MM.1S (cell line): ENCODE results near the gene ELL.

ENCODE experiments used
- CTCF ChIP-seq: fragments of 300-600 bp; sonication (generic); IDR thresholded peaks from 2 replicates; pipeline ENCODE4 v1.5.1; 2016; ENCODE audit warnings: antibody characterized with exemption, low read length, mixed read lengths
- EZH2 ChIP-seq: fragments of 300-600 bp; sonication (generic); optimal IDR thresholded peaks from 2 replicates; pipeline ENCODE3; 2017; ENCODE audit warnings: low read depth, mild to moderate bottlenecking, antibody characterized with exemption, low read length, mixed read lengths

- TF ChIP-seq EZH2 (no peak), CTCF (no peak)
Observed at GRCh38 chr19:18481505-18482222, 40.2 kb downstream of the ELL start.
